HL-60 (cell line): ENCODE measurements around the gene GPAT3.

Experiments used
- CTCF ChIP-seq: IDR thresholded peaks from one replicate; pipeline ENCODE4 v1.5.1; 2011; ENCODE audit warnings: low read length, control low read depth, inconsistent platforms; ENCODE audit not compliant: insufficient read depth
- GABPA ChIP-seq: IDR thresholded peaks from 2 replicates; pipeline ENCODE4 v1.6.1; 2012; ENCODE audit warnings: low read depth
- POLR2AphosphoS5 ChIP-seq: IDR thresholded peaks from 2 replicates; pipeline ENCODE4 v1.6.1; 2012; ENCODE audit warnings: low read depth
- REST ChIP-seq: IDR thresholded peaks from 2 replicates; pipeline ENCODE4 v1.6.1; 2012; ENCODE audit warnings: low read depth; ENCODE audit not compliant: insufficient replicate concordance
- SPI1 ChIP-seq: IDR thresholded peaks from 2 replicates; pipeline ENCODE4 v1.6.1; 2012; ENCODE audit warnings: low read depth, mild to moderate bottlenecking, borderline replicate concordance

- TF ChIP-seq CTCF: no peak
- TF ChIP-seq POLR2AphosphoS5: no peak
- no peak for TF ChIP-seq GABPA
- TF ChIP-seq SPI1: no peak
- TF ChIP-seq REST: no peak
These were observed 82.5 kb downstream of the GPAT3 start for GRCh38 chr4:83618431-83618830.
